AG04449 (cell line): ENCODE data around the gene SH2D4B.

Experiments
- CTCF ChIA-PET: fragments of 350-600 bp; formaldehyde crosslinking; extraction: SDS; loops from one replicate; lab custom pipeline; 2021; ENCODE audit warnings: antibody characterized with exemption; lab: Yijun Ruan, JAX
- POLR2A ChIA-PET: fragments of 400-600, 350-600 bp; formaldehyde crosslinking; extraction: SDS; loops from one replicate; lab custom pipeline; 2020; ENCODE audit warnings: antibody characterized with exemption, inconsistent platforms; lab: Yijun Ruan, JAX
- DNase-seq: peaks from one replicate; pipeline ENCODE4 v3.0.0-alpha.2; 2010; ENCODE audit warnings: low read depth, low spot score
- H3K4me3 ChIP-seq: 2 replicates; pipeline ENCODE4 v1.5.1; 2011; ENCODE audit warnings: low read depth, mild to moderate bottlenecking, control low read depth, low read length
- CTCF ChIP-seq: IDR thresholded peaks from one replicate; pipeline ENCODE4 v1.5.1; 2011; ENCODE audit warnings: mild to moderate bottlenecking, moderate library complexity, low read length, control low read depth, inconsistent platforms; ENCODE audit not compliant: insufficient read depth; ENCODE audit errors: missing control alignments

SH2D4B gene

DNA sequence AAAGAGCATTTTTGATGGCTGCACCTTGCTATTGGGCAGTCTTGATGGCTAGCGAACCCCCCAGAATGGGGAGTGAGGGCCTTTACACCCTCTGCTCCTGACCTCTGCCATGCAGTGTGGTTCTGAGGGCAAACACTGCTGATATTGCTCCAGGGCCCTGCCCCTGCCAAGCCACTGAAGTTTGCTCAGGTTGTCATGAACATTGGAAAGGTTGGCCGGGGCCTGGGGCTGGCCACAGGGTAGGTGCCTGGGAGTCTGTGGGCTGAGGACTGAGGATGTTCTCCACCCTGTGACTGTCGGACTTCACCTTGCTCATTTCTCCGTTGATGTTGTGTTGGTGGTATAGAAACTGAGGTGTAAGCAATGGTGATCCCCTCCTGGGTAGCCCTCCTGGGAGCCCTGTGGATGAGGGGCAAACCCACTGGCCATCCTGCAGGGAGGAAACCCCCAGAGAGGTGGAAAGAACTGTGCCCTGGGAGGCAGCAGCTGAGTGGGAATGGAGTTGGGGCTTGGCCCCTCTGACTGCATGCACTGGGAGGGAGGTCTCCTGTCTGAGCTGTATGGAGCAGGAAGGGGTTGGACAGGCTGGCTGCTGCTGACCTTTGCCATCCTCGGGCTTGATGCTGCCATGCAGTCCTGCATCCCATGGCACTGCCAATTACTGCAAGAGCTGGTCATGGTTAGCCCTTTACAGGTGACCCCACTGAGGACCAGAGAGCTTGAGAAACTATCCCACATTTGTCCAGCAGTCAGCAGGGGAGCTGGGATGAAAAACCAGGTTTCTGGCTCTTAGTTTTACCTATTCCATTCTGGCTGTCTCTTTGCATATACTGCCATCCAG is 77.1 kb downstream of the SH2D4B start:
- TF ChIP-seq CTCF: no peak
- no peak for DNase-seq
- no peak overlapping the region for H3K4me3 ChIP-seq
- ChIA-PET POLR2A (no interaction called here), CTCF (interaction anchor here (1.5 kb wide), 1 partner anchor 171 kb away, joined by 3 read pairs; no protein-coding TSS in a partner anchor)

DNA sequence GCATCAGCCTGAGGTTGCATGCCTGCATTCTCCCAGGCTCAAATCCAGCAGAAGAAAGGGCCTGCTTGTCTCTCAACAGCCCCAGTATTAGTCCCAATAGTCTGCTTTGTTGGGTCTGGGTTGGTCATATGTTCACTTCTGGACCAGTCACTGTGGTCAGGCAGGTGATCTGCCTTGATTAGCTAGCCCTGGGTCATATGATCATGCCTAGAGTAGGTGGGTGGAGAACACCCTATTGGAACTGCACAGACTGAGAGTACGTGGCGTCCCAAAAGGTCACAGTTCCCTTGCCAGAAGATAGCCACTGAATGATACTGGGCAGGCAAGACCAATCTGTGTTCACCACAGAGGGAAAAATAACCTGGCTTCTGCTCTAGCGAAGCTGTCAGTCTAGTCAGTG is 80.1 kb downstream of the SH2D4B start:
- DNase-seq: no peak
- ChIA-PET POLR2A (interaction anchor here (0.6 kb wide), 1 partner anchor 177 kb away, joined by 5 read pairs; no protein-coding TSS in a partner anchor), CTCF (interaction anchor here (2.3 kb wide), 1 partner anchor 44 kb away, joined by 7 read pairs; no protein-coding TSS in a partner anchor)
- no peak for TF ChIP-seq CTCF
- H3K4me3 ChIP-seq: no peak overlapping the region

DNA sequence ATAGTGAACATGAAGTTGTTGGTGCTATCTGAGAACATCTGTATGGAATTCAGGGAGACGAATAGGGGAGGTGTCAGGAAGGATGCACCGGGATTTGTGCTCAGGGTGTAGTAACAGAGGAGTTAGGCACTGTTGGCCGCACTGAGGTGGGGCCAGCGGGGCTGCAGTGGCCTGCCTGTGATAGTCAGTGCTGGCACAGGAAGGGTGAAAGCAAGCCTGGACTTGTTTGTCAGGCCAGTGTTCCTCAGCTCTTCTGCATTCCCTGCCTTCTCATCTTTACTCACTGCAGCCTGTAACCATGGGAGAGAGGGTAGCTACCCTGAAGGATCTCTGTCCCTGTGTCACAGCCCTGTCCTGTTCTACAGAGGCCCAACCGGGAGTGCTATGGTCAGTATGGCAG is 81.3 kb downstream of the SH2D4B start:
- no peak for DNase-seq
- ChIA-PET CTCF (interaction anchor here (2.3 kb wide), 1 partner anchor 43 kb away, joined by 7 read pairs; no protein-coding TSS in a partner anchor), POLR2A (interaction anchor here (0.6 kb wide), 1 partner anchor 53 kb away, joined by 3 read pairs; no protein-coding TSS in a partner anchor)
- no peak for TF ChIP-seq CTCF
- H3K4me3 ChIP-seq: no peak overlapping the region

DNA sequence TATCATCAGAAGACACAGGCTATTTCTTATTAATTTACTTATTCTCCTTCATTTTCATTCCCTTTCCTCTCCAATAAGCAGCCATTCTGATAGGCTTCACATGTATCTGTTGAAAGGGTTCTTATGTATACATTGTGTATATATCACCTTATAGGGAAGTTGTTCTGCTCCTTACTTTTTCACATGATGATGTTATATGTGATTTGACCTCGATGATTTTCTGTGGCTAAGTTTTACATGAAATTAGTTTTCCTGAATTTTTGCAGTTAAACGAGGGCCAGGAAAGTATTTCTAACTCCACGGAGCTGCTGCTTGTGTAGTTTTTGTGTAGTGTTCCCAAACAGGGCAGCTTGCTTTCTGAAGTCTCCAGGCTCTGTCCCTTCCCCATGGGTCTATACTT is 84.5 kb downstream of the SH2D4B start:
- no peak for TF ChIP-seq CTCF
- ChIA-PET POLR2A (no interaction called here), CTCF (no interaction called here)
- no peak overlapping the region for H3K4me3 ChIP-seq
- no peak for DNase-seq

GRCh38 chr10:80630324-80630723 is 92.6 kb downstream of the SH2D4B start:
- H3K4me3 ChIP-seq: no peak overlapping the region
- ChIA-PET POLR2A (no interaction called here), CTCF (interaction anchor here (1.6 kb wide), 1 partner anchor 32 kb away, joined by 7 read pairs; no protein-coding TSS in a partner anchor)
- no peak for DNase-seq
- no peak for TF ChIP-seq CTCF

DNA sequence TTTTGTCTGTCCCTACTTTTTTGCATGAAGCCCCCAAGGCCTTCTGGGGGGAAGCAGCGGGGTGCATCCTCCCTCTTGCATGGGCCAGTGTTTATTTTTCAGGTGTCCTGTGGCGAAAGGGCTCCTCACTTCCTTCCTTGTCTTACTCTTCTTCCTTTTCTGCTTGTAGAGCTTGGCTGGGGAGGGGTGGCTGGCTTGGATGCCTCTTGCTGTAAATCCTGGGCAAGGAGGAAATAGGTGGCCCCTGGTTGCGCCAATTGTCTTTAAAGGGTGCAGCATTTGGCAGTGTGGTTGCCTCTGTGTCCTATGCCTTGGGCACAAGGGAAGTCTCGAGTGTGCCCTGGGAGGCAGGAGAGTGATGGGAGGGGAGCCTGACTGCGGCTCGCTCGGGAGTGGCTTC is 95.0 kb downstream of the SH2D4B start:
- no peak for TF ChIP-seq CTCF
- no peak overlapping the region for H3K4me3 ChIP-seq
- ChIA-PET POLR2A (no interaction called here), CTCF (no interaction called here)
- no peak for DNase-seq
